ENCODE results near the gene CRBN.

CRBN gene

GRCh38 chr3:3133500-3133899, 46.0 kb downstream of the CRBN start:
- no peak for TF ChIP-seq MAX (IDR thresholded peaks at IDR 0.05)
- TF ChIP-seq EP300 (IDR thresholded peaks at IDR 0.05; ENCODE audit: borderline replicate concordance): no peak
- no peak for TF ChIP-seq YY1 (IDR thresholded peaks at IDR 0.05; ENCODE audit: low read depth)
- no peak for TF ChIP-seq RAD21 (IDR thresholded peaks at IDR 0.05; ENCODE audit: low read depth)
- no peak for TF ChIP-seq REST (IDR thresholded peaks at IDR 0.05; ENCODE audit: low read depth)
- TF ChIP-seq FOXM1 (IDR thresholded peaks at IDR 0.05; ENCODE audit: borderline replicate concordance, low read depth): no peak
- no peak for TF ChIP-seq CREB1 (IDR thresholded peaks at IDR 0.05; ENCODE audit: low read depth)
- no peak for TF ChIP-seq TAF1 (IDR thresholded peaks at IDR 0.05; ENCODE audit: low read depth)
- no peak for TF ChIP-seq TEAD4 (IDR thresholded peaks at IDR 0.05)
- TF ChIP-seq NFIC (IDR thresholded peaks at IDR 0.05): no peak
- no peak for TF ChIP-seq CEBPB (IDR thresholded peaks at IDR 0.05)
- TF ChIP-seq USF1 (IDR thresholded peaks at IDR 0.05): no peak
- no peak for TF ChIP-seq ZBTB7A (IDR thresholded peaks at IDR 0.05; ENCODE audit: low read depth)
- TF ChIP-seq EGR1 (IDR thresholded peaks at IDR 0.05): no peak
- TF ChIP-seq TCF12 (IDR thresholded peaks at IDR 0.05; ENCODE audit: low read depth): no peak

GRCh38 chr3:3129579-3129978, 49.9 kb downstream of the CRBN start:
- no peak for TF ChIP-seq REST (IDR thresholded peaks at IDR 0.05; ENCODE audit: low read depth)

GRCh38 chr3:3127432-3128010, 52.0 kb downstream of the CRBN start:
- no peak for TF ChIP-seq EP300 (IDR thresholded peaks at IDR 0.05; ENCODE audit: borderline replicate concordance)
- TF ChIP-seq TEAD4 (IDR thresholded peaks at IDR 0.05): no peak
- no peak for TF ChIP-seq YY1 (IDR thresholded peaks at IDR 0.05; ENCODE audit: low read depth)
- TF ChIP-seq ZBTB7A (IDR thresholded peaks at IDR 0.05; ENCODE audit: low read depth): no peak
- TF ChIP-seq TCF12 (IDR thresholded peaks at IDR 0.05; ENCODE audit: low read depth): no peak
- no peak for TF ChIP-seq CEBPB (IDR thresholded peaks at IDR 0.05)
- TF ChIP-seq FOXM1 (IDR thresholded peaks at IDR 0.05; ENCODE audit: borderline replicate concordance, low read depth): no peak
- no peak for TF ChIP-seq TAF1 (IDR thresholded peaks at IDR 0.05; ENCODE audit: low read depth)
- TF ChIP-seq REST (IDR thresholded peaks at IDR 0.05; ENCODE audit: low read depth): no peak
- no peak for TF ChIP-seq MAX (IDR thresholded peaks at IDR 0.05)
- TF ChIP-seq RAD21 (IDR thresholded peaks at IDR 0.05; ENCODE audit: low read depth): no peak
- TF ChIP-seq EGR1 (IDR thresholded peaks at IDR 0.05): no peak
- no peak for TF ChIP-seq NFIC (IDR thresholded peaks at IDR 0.05)

GRCh38 chr3:3126477-3127431, 52.7 kb downstream of the CRBN start, which contains the start of gene TRNT1:
TSS of gene TRNT1 (plus strand) at chr3:3126940. CDS start at chr3:3129041, 2,101 bp downstream.
- TF ChIP-seq TCF12 (IDR thresholded peaks at IDR 0.05; ENCODE audit: low read depth): no peak
- TF ChIP-seq USF1 (IDR thresholded peaks at IDR 0.05): peak; percentile 61; the same call in 1 of the 2 replicates
- TF ChIP-seq MAX (IDR thresholded peaks at IDR 0.05): peak; percentile 74
- peak; percentile 65; the same call in 1 of the 2 replicates for TF ChIP-seq TAF1 (IDR thresholded peaks at IDR 0.05; ENCODE audit: low read depth)
